Measurements from ENCODE around the gene ZCWPW1. TPM values are rescaled to one million over a fixed set of nuclear protein-coding genes. Genes with fewer than 3 reads are reported as not detected.

ZCWPW1 gene
- total and polyA plus RNA-seq, 2 of the 13 experiments (the other 11 are each of a cell fraction or from before 2014, with no cell fraction given) = 2.4 to 2.5 TPM

DNA sequence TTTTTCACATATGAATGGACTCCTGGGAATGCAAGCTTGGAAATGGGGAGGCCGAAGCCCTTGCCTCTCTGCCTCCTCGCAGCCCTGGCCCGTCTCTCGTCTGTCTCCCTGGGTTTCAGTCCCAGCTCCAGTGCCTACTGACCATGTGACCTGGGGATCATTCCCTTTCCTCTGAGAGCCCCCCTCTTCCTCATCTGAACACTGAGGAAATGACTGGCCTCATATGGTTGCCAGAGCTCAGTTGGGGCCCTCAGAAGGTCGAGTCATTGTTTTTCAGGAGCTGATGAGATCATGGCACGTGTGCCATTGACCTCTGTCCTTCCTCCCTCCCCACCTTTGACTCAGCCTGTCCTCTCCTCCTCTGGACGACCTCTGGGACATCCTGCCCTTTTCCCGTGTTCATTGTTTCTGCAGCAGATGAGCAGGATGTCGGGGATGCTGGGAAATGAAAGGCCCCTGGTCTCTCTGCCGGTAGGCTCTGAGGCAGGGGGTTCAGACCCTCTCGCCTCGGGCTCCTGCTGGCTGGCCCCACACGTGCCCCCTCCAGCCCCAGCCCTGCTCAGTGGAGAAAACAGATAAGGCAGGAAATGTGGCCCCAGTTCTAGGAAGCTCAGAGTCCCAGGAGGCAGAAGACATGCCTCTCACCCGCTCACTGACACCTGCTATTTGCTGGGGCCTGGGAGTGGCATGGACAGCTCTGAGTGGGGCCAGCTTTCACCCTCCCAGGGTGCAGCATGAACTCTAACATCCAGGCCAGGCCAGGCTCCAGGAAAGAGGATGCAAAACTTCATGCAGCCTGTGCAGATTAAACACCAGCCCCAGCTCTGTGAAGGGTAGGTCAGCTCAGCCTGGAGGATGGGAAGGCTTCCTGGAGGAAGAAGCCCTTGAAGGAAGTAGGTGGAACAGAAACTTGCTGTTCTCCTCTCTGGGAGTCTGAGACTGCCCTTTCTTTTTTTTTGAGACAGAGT is 16.1 kb upstream of the ZCWPW1 start (continued):
- peak; percentile 83; the same call in 1 of the 2 replicates for TF ChIP-seq ZBTB20 (CRISPR knock-in tag; IDR thresholded peaks at IDR 0.05; ENCODE audit: borderline replicate concordance, low read depth)
- TF ChIP-seq, protein P1, sequence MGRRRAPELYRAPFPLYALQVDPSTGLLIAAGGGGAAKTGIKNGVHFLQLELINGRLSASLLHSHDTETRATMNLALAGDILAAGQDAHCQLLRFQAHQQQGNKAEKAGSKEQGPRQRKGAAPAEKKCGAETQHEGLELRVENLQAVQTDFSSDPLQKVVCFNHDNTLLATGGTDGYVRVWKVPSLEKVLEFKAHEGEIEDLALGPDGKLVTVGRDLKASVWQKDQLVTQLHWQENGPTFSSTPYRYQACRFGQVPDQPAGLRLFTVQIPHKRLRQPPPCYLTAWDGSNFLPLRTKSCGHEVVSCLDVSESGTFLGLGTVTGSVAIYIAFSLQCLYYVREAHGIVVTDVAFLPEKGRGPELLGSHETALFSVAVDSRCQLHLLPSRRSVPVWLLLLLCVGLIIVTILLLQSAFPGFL (CRISPR knock-in tag; IDR thresholded peaks at IDR 0.05) = no peak
- no peak for TF ChIP-seq HNRNPUL1 (IDR thresholded peaks at IDR 0.05; ENCODE audit: low read depth, low read length)
- TF ChIP-seq RFX5 (IDR thresholded peaks at IDR 0.05; ENCODE audit: low read depth, low read length) = peak; percentile 44
- 0 out of 2 replicates have a peak, but pooled peaks have one; percentile 54 for TF ChIP-seq ZIK1 (CRISPR knock-in tag; IDR thresholded peaks at IDR 0.05; ENCODE audit: borderline replicate concordance, low read depth)
- no peak; the same call in 1 of the 2 replicates for TF ChIP-seq HINFP (CRISPR knock-in tag; IDR thresholded peaks at IDR 0.05; ENCODE audit: low read depth)
- no peak; the same call in 1 of the 2 replicates for TF ChIP-seq NR1H2 (CRISPR knock-in tag; IDR thresholded peaks at IDR 0.05; ENCODE audit: borderline replicate concordance, low read depth)
- TF ChIP-seq, protein P2, sequence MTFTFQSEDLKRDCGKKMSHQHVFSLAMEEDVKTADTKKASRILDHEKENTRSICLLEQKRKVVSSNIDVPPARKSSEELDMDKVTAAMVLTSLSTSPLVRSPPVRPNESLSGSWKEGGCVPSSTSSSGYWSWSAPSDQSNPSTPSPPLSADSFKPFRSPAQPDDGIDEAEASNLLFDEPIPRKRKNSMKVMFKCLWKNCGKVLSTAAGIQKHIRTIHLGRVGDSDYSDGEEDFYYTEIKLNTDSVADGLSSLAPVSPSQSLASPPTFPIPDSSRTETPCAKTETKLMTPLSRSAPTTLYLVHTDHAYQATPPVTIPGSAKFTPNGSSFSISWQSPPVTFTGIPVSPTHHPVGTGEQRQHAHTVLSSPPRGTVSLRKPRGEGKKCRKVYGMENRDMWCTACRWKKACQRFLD (CRISPR knock-in tag; IDR thresholded peaks at IDR 0.05; ENCODE audit: borderline replicate concordance) = no peak
- TF ChIP-seq PHF21A (CRISPR knock-in tag; IDR thresholded peaks at IDR 0.05) = peak; percentile 92
- peak; percentile 46 for TF ChIP-seq SKI (IDR thresholded peaks at IDR 0.05; ENCODE audit: partially characterized antibody)
- peak; percentile 67; the same call in 1 of the 2 replicates for TF ChIP-seq ZFY (CRISPR knock-in tag; IDR thresholded peaks at IDR 0.05)
- no peak for TF ChIP-seq TMF1 (CRISPR knock-in tag; IDR thresholded peaks at IDR 0.05; ENCODE audit: low read depth)
- peak in 1 of 2 experiments; percentile 71; a peak in 1 of 4 replicates for TF ChIP-seq ATF4 (CRISPR knock-in tag; IDR thresholded peaks at IDR 0.05)
- TF ChIP-seq MAFG (CRISPR knock-in tag; IDR thresholded peaks at IDR 0.05) = peak; percentile 74; the same call in 1 of the 2 replicates
- TF ChIP-seq HCFC1 (IDR thresholded peaks at IDR 0.05; ENCODE audit: low read depth, low read length) = no peak
- TF ChIP-seq ZNF543 (CRISPR knock-in tag; IDR thresholded peaks at IDR 0.05) = 0 out of 2 replicates have a peak, but pooled peaks have one; percentile 41
- peak; percentile 62; the same call in 1 of the 2 replicates for TF ChIP-seq ZNF564 (CRISPR knock-in tag; IDR thresholded peaks at IDR 0.05)
- TF ChIP-seq ZNF672 (CRISPR knock-in tag; IDR thresholded peaks at IDR 0.05) = no peak
- TF ChIP-seq FOXA1 (IDR thresholded peaks at IDR 0.05) = no peak
- TF ChIP-seq FOXA1 (CRISPR knock-in tag; IDR thresholded peaks at IDR 0.05) = peak; percentile 49
- TF ChIP-seq HNF4A (CRISPR knock-in tag; IDR thresholded peaks at IDR 0.05) = peak; percentile 90
- TF ChIP-seq ZBTB37 (CRISPR knock-in tag; IDR thresholded peaks at IDR 0.05) = peak; percentile 45; the same call in 1 of the 2 replicates
- peak; percentile 69; the same call in 1 of the 2 replicates for TF ChIP-seq NCOR1 (IDR thresholded peaks at IDR 0.05; ENCODE audit: borderline replicate concordance, low read length)

Measured in HepG2 (cell line).